Measurements from ENCODE around the gene GJD2.

GJD2 gene

DNA sequence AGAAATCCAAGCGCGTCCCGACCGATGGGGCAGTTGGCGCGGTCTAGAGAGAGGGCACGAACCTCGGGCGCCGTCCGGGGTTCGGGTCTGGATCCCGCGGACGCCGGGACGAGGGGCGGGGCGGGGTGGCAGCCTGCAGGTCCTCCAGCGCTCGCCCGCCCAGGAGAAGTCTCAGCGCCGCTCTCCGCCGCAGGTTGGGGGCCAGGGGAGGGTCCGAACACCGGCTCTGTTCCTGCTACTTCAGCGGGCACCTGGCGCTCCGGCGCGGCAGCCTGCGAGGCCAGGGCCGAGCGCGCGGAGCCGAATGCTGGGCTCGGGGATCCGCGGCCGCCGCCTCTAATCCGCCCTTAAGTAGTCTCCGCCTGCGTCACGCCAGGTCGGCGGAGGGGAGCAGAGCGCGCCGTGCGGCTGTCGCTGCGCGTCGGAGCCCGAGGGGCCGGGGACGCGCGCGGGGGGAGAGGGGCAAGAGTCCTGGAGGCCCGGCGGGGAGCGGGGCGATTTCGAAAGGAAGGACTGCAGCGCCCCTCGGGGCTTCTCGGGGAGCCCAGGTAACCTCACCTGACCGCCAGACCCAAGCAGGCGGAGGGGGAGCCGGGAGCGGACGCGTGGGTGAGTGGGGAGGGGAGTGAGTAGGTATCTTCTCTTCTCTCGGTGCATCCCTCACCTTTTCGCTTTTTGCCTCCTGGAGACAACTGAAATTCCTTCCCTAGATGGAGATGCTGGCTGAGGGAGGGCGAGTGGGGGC lies at the start of gene GJD2:
Gene GJD2, minus strand, starts transcription at position 325 of the 745 bp plus-strand sequence. CDS start 510 bp downstream, outside the sequence.
- DNase-seq (ENCODE audit: low read depth, low spot score) = peak; percentile 28

DNA sequence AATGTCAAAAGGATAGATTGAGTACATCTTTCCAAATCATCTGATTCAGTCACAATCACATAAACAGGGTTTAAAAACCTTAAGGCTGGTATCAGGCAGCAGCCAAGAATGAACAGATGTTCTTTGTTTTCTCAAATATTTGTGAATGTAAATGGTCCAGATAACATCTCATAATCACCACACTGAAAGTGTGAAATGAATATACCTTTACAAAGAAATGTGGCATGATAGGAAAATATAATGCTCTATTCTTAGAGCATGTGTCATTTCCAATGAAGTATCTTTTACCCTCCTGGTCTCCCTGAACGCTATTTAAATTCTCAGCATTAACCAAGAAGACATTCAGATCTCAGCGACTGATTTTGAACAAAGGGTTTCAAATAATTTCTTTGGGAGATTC lies 49.3 kb upstream of the GJD2 start:
- DNase-seq (ENCODE audit: low read depth, low spot score) = no peak

DNA sequence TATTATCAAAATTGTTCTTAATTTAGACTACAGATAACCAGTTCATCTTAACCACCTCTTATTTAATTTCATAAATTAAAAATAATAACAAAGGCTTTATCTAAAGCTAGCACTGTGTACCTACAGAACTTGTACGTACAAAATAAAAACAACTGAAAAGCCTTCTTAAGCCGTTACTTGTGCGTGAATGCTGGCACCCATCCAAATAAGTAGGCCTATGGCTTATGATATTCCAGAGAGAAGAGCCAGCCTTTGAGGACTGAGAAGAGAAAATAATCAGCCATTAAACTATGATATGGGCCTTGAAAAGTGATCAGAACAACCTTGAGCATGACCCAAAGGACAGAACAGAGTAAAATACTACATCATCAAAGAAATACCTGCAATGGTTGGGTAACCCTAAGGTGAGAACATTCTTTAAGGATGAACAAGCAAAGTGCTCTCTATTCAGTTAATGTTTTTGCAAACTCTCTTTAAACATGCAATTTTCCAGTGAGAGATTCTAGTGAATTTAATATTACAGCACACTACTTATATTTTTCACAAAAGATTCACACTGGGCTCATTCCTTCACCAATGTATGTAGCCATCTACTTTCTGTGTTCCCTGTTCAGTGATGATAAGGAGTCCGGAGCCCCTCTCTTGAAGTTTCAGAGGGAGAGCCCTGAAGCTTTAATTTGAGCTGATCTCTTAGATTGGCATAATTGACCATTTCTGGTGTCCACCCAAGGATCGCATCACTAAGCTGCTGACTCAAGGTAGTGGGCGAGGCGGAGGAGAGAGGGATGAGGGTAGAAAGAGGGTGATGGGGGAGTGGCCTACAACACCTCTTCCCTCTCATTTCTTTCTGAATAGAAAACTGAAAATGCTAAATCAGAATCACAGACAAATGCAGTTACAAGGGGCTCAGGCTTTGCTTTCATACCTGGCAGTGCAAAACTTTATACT lies 48.3 kb upstream of the GJD2 start:
- DNase-seq (ENCODE audit: low read depth, low spot score) = no peak

DNA sequence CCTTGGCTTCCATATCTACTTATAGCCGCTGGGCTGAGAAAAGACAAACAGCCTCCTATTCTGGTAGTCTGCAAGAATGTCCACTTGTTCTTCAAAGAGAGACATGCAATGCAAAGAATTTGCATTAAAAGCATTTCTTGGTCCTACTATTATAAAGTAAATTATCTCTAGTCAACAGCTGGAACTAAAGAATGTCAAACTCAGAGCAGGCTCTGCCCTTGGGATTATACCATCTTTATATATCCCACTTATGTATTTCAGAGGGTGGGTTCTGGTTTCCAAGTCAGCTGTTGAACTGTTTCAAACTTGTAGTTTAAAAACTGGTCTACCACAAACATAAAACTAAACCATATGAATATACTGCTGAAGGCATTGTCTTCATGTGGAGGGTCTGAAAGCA lies 47.6 kb upstream of the GJD2 start:
- DNase-seq (ENCODE audit: low read depth, low spot score) = no peak

DNA sequence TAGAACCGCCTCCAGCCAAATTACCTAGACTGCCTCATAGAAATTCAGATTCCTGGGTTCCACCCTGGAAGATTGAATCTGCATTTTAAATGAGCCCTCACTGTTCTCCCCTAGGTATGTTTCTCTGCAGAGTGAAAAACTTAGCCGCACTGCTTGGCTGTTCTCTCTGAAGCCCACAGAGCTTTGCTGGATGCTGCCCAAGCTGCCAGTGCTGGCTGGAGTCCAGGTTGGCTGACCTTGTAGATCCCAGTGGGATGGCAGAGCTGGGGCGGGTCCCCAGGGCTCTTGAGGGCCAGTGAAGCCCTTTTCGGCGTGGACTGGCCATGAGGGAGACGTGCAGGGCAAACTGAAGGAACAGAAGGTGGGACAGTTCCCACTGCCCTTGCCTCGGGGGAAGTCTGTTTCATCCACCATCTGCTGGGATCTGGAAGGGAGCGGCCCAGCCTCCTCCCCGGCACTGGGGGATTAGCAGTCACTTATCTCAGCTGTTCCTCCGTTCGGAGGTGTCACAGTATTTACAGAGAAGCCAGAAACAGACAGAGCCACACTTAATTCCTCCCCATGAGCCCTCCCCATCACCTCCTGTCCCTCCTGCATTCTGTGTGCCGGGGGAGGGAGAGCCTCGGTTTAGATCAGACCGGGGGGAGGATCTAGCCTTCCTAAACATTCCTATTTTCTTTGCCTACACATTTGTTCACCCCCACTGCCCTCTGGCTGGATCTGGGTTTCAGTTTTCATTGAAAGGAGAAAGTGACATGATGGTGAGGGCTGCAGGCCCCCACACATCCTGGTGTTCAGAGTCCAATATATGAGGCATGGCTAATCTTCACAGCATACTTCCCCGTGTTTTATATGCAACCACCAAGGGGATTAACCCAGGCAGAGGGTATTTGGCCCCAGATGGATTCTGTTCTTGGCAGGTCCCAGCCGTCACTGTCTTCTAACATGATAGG lies 44.6 kb upstream of the GJD2 start:
- peak; percentile 70 for DNase-seq (ENCODE audit: low read depth, low spot score)

GRCh38 chr15:34796847-34797435 lies 42.1 kb upstream of the GJD2 start:
- DNase-seq (ENCODE audit: low read depth, low spot score) = no peak

GRCh38 chr15:34795267-34796081 lies 40.7 kb upstream of the GJD2 start, which contains the start of gene ACTC1:
TSS of gene ACTC1 (minus strand) at chr15:34795549. CDS start at chr15:34794808, 741 bp downstream.
- DNase-seq (ENCODE audit: low read depth, low spot score) = peak; percentile 88

DNA sequence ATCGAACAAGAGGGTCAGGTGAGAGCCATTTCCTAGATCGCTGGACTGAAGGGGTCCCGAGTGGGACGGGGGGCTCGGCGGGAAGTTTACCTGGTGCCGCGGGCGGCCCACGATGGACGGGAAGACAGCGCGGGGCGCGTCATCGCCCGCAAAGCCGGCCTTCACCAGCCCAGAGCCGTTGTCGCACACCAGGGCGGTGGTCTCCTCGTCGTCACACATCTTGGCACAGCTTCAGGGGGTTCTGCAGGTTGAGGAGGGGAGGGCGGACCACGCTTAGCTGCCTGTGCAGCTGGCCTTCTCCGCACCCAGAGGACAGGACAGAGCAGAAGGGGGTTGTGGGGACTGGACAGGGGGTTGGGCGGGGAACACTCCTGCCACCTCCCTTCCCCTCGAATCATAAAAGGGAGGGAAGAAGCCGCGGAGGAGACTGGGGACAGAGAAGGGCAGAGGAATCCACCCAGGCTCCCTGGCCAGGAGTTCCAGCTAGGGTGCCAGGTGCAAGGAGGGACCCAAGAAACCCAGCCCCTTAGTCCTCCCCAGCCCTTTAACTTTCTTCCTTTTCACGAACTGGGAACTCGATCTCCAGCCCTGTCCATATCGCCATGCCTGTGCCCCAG lies 39.9 kb upstream of the GJD2 start:
- no peak for DNase-seq (ENCODE audit: low read depth, low spot score)

GRCh38 chr15:34793901-34794300 lies 39.1 kb upstream of the GJD2 start:
- no peak for DNase-seq (ENCODE audit: low read depth, low spot score)

DNA sequence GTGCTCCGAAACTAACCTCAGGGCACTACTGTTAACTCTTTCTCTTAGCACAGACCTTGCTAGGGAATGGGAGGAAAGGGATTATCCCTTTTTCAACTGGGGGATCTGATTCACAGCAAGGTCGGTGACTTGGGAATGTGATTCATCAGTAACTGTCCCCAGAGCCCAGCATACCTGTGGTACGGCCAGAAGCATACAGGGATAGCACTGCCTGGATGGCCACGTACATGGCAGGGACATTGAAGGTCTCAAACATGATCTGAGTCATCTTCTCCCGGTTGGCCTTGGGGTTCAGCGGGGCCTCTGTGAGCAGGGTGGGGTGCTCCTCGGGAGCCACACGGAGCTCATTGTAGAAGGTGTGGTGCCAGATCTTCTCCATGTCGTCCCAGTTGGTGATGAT lies 38.3 kb upstream of the GJD2 start:
- no peak for DNase-seq (ENCODE audit: low read depth, low spot score)

DNA sequence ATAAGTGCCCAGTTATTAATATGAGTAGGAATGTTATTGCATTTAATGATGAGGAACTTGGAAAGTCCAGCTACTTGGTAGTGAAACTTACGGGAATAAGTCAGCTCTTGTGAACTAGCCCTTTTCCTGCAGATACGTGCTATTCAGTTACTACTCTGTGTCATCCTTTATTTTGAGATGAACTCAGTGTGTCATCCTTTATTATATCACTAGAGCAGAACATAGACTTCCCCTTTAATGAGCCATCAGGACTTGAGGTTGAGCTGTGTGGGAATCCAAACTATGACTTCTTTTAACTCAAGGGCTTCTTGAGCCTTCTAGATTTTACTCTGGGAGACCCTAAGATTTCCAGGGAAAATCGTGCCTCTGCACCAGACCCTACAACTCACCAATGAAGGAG lies 36.9 kb upstream of the GJD2 start:
- no peak for DNase-seq (ENCODE audit: low read depth, low spot score)

GRCh38 chr15:34790121-34790520 lies 35.3 kb upstream of the GJD2 start:
- no peak for DNase-seq (ENCODE audit: low read depth, low spot score)

DNA sequence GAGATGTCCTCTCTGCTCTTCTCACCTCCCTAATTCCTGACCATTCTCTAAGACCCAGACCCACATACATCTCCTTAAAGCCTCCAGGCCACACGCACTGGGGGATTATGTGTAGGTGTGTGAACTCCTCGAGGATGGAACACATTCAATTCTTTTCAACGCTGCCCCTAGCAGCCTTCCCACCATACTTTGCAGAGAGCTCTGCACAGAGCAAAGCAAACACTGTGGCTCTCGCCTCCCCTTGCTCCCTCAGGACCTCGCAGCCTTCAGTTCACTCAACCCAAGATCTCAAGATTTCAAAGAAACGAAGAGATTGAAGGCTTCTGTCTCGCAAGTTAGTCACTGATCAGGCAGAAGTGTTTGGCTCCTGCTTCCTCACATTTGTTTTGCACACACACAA lies 34.5 kb upstream of the GJD2 start:
- DNase-seq (ENCODE audit: low read depth, low spot score) = no peak

DNA sequence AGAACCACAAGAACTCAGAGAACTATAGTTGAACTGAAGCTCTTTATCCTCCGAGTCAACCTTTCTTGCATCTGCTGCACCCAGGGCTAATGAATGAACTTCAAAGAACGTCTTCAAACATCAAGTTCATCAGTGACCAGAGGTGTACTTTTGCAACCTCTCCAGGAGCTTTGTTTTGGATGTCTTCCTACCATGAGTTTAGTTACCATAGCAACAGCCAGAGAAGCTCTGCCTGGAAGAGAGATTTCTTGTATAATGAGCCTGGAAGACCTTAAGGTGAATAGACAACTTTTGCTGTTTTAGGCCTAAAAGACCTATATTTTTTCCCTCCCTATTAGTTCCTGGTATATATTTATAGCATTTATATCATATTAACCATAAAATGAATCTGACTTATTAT lies 31.4 kb upstream of the GJD2 start:
- DNase-seq (ENCODE audit: low read depth, low spot score) = no peak

- no peak for DNase-seq (ENCODE audit: low read depth, low spot score)
These were observed 29.2 kb upstream of the GJD2 start for GRCh38 chr15:34783991-34784390.

- no peak for DNase-seq (ENCODE audit: low read depth, low spot score)
These were observed 28.6 kb upstream of the GJD2 start for GRCh38 chr15:34783431-34783830.

GRCh38 chr15:34782901-34783300 lies 28.1 kb upstream of the GJD2 start:
- DNase-seq (ENCODE audit: low read depth, low spot score) = no peak

DNA sequence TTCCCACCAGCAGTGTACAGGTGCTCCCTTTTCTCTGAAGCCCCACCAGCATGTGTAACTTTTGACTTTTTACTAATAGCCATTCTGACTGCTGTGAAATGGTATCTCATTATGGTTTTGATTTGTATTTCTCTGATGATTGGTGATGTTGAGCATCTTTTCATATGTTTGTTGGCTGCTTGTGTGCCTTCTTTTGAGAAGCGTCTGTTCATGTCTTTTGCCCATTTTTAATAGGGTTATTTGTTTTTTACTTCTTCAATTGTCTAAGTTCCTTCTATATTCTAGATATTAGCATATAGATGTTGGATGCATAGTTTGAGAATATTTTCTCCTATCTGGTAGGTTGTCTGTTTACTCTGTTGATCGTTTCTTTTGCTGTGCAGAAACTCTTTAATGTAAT lies 25.9 kb upstream of the GJD2 start:
- no peak for DNase-seq (ENCODE audit: low read depth, low spot score)

GRCh38 chr15:34776606-34777105 lies 21.9 kb upstream of the GJD2 start:
- no peak for DNase-seq (ENCODE audit: low read depth, low spot score)

DNA sequence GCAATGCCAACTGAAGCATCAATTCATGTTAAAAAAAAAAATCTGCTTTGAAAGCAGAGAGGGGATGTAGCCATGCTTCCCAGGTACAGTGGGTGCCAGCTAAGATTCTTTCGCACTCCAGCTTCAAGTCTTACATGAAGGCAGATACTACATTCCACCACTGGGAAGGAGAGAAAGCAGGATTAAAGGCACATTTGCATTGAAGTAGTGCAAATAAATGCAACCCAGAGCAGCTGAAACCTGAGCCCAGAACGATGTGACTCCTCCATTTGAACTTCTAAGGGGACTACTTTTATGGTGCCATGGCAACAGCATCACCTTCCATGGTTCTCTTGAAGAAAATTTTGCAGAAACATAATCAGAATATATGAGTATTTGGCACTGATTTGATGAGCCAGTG lies 19.1 kb upstream of the GJD2 start:
- DNase-seq (ENCODE audit: low read depth, low spot score) = no peak
